ENCODE data around the gene SEM1.

GRCh38 chr7:96728139-96728538 lies 18.5 kb upstream of the SEM1 start:
- TF ChIP-seq CTCF (IDR thresholded peaks at IDR 0.05; ENCODE audit: extremely low read depth in 1 of 2, insufficient read depth in 1 of 2, low read depth in 1 of 2, low read length in 2 of 2) (no peak), POLR2A (IDR thresholded peaks at IDR 0.05; ENCODE audit: low read depth, low read length) (no peak), POLR2AphosphoS5 (IDR thresholded peaks at IDR 0.05; ENCODE audit: insufficient read depth, low read depth, low read length) (no peak), MYC (IDR thresholded peaks at IDR 0.05; ENCODE audit: low read depth, low read length) (no peak), MAX (IDR thresholded peaks at IDR 0.05; ENCODE audit: insufficient read depth, insufficient read length) (no peak), JUN (IDR thresholded peaks at IDR 0.05; ENCODE audit: borderline replicate concordance, insufficient read depth, insufficient read length, low read depth) (no peak), EZH2 (IDR thresholded peaks at IDR 0.05; ENCODE audit: borderline replicate concordance, low read depth, low read length, severe bottlenecking) (no peak)
